ENCODE measurements around the gene LRRC55.

DNA sequence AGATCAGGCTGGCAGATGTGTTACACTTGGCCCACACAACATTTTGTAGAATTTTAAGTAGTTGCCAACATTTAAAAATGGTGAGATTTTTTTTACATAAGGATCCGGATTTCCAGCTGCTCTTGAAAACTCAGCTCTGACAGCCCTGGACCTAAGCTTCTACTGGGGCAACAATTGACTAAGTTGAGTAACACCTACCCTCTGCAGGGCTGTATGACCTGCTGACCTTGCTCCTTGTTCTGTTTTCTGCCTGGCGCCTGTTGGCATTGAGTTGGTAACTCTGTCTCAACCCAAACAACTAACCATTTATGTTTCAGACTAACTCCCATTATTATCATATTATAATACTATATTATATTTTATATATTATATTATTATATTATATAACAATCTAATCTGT is 21.1 kb upstream of the LRRC55 start:
- TF ChIP-seq, protein P1, sequence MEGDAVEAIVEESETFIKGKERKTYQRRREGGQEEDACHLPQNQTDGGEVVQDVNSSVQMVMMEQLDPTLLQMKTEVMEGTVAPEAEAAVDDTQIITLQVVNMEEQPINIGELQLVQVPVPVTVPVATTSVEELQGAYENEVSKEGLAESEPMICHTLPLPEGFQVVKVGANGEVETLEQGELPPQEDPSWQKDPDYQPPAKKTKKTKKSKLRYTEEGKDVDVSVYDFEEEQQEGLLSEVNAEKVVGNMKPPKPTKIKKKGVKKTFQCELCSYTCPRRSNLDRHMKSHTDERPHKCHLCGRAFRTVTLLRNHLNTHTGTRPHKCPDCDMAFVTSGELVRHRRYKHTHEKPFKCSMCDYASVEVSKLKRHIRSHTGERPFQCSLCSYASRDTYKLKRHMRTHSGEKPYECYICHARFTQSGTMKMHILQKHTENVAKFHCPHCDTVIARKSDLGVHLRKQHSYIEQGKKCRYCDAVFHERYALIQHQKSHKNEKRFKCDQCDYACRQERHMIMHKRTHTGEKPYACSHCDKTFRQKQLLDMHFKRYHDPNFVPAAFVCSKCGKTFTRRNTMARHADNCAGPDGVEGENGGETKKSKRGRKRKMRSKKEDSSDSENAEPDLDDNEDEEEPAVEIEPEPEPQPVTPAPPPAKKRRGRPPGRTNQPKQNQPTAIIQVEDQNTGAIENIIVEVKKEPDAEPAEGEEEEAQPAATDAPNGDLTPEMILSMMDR (IDR thresholded peaks at IDR 0.05): no peak
- TF ChIP-seq POLR2A (IDR thresholded peaks at IDR 0.05): no peak
- no peak for TF ChIP-seq EP300 (IDR thresholded peaks at IDR 0.05)
